Right renal pelvis (tissue), 4 donors: Measurements from ENCODE around the gene PRKCI. TPM values are rescaled to one million over a fixed set of nuclear protein-coding genes. Genes with fewer than 3 reads are reported as not detected.
"Not testable (repeated sequence)": the region's sequence is repeated elsewhere in the genome, so short reads cannot be mapped to it uniquely, and the experiment has no call there.

Source experiments
- DNase-seq, 4 donors: peaks; one replicate each; pipeline ENCODE4 v3.0.0-alpha.2; 2013; ENCODE audit warnings: low read depth in 4 of 4, low spot score in 3 of 4, missing footprints in 1 of 4
- polyA plus RNA-seq, 4 donors: library from polyadenylated mRNA; unstranded; fragments of 120-200 nt; gene quantifications; one replicate each; pipeline ENCODE4 v1.2.1, GENCODE V29; 2013; ENCODE audit not compliant: insufficient read length in 4 of 4

PRKCI gene
- polyA plus RNA-seq, 4 donors = 61.3 to 100 (median 78.6) TPM

DNA sequence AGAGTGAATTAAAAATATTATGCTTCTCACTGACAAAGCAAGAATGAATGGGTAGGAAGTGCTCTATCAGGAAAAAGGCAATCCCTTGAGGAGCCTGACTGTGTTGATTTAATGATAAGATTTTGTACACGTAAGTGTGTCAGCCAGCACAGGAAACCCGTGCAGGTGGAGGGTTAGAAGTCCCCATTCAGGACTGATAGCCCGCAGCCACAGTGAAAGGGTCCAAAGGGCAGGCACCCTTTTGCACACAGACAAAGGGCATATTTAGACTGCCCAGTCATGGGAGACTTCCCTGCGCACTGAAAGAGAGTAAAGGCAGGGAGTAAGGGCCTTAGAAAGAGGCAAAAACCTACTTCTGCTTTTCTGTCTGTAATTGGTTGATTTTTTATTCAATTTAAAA lies 108.9 kb downstream of the PRKCI start:
- no peak for DNase-seq

- DNase-seq = no peak
These were observed 115.2 kb downstream of the PRKCI start for GRCh38 chr3:170337420-170337819.

- no peak for DNase-seq
These were observed 116.6 kb downstream of the PRKCI start for GRCh38 chr3:170338690-170339340.

DNA sequence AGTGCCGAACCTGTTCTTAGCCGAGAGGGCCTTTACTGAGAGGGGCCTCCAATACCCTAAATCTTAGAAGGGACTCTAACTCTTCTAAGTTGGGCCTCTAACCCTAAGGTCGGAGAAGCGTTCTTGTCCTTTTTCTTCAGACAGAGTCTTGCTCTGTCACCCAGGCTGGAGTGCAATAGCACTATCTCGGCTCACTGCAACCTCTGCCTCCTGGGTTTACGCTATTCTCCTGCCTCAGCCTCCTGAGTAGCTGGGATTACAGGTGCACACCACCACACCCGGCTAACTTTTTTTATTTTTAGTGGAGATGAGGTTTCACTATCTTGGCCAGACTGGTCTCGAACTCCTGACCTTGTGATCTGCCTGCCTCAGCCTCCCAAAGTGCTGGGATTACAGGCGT lies 120.0 kb downstream of the PRKCI start:
- not testable (repeated sequence) for DNase-seq

DNA sequence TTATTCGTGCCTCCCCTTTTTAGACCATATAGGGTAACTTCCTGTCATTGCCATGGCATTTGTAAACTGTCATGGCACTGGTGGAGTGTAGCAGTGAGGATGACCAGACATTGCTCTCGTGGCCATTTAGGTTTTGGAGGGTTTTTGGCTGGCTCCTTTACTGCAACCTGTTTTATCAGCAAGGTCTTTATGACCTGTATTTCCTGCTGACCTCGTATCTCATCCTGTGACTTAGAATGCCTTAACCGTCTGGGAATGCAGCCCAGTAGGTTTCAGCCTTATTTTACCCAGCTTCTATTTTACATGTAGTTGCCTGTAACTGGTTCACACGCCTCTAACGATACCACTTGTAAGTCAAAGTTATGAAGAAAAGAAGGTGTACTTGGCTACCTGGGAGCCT lies 121.6 kb downstream of the PRKCI start:
- DNase-seq = not testable (repeated sequence)

DNA sequence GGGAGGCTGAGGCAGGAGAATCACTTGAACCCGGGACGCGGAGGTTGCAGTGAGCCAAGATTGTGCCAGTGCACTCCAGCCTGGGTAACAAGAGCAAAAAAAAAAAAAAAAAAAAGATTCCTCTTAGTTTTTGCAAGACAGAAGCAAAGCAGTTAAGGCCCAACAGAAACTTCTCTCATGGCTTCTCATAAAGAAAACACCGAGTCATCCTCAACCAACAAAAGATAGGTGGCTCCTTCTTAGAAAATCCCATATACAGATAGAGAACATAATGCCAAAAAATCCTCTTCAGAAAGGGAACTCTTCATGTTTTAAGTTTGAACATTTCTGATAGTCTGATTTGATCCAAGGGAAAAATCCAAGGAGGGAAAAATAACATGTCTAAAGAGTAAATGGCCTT lies 122.7 kb downstream of the PRKCI start:
- DNase-seq = no peak

DNA sequence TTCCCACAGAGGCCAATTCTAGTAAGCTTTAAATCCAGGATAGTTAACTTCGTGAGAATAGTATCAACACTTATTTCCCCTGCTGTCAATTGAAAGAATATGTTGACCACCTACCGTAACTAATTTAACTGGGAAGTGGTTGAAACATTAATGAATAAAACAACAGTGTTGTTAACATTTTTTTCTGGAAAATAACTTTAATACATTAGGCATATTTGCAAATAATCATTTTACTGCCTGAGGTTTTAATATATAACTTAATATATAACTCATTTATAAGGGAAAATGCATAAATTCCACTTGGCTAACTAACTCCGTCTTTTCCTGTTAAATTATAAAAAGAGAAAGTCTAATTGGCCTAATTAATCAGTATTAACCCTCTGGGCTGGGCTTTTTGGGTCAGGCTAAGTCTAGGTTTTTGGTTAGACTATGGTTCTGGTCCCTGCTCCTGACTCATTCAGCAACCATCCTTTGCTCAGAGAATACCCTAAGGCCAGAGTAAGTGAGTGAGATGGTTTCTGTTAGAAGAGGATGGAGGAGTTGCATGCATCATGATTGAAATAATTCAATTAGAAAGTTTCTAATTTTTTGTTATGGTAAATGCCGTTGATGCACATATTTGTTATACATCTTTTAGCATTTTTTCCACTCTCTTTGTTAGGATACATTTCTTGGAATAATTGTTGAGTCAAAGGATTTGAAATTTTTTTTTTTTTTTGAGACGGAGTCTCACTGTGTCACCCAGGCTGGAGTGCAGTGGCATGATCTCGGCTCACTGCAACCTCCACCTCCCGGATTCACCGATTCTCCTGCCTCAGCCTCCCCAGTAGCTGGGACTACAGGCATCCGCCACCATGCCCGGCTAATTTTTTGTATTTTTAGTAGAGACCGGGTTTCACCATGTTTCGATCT lies 124.5 kb downstream of the PRKCI start:
- no peak for DNase-seq

GRCh38 chr3:170350515-170351413 lies 128.5 kb downstream of the PRKCI start:
- no peak for DNase-seq

- no peak for DNase-seq
These were observed 130.7 kb downstream of the PRKCI start for GRCh38 chr3:170352936-170353335.

- no peak for DNase-seq
These were observed 131.3 kb downstream of the PRKCI start for GRCh38 chr3:170353485-170353884.

GRCh38 chr3:170354760-170355159 lies 132.5 kb downstream of the PRKCI start:
- no peak for DNase-seq

Other genes starting within 250 kb of the PRKCI start
- 10 to 100 TPM; 42.0 to 53.5 (median 46.3) TPM for gene GPR160, start 184.4 kb upstream of the PRKCI start, polyA plus RNA-seq
- gene PHC3, start 40.7 kb upstream of the PRKCI start, polyA plus RNA-seq = 10 to 100 TPM; 22.3 to 33.3 (median 27.6) TPM
- 10 to 100 TPM; 39.4 to 45.7 (median 45.1) TPM for gene SKIL, start 135.3 kb downstream of the PRKCI start, polyA plus RNA-seq
- 100 to 1,000 TPM; 212 to 267 (median 222) TPM for gene CLDN11, start 196.4 kb downstream of the PRKCI start, polyA plus RNA-seq